Liver (tissue), 9 donors: ENCODE data around the gene NOD1. TPM values are rescaled to one million over a fixed set of nuclear protein-coding genes. Genes with fewer than 3 reads are reported as not detected.
"Not testable (repeated sequence)": the region's sequence is repeated elsewhere in the genome, so short reads cannot be mapped to it uniquely, and the experiment has no call there.

Experiments used
- DNase-seq: peaks from one replicate; pipeline ENCODE4 v3.0.0-alpha.2; 2017; ENCODE audit warnings: low spot score
- H3K27ac ChIP-seq, 2 donors: one replicate each; pipeline ENCODE4 v1.7.0; 2013; ENCODE audit warnings: inconsistent platforms in 2 of 2, low read length in 2 of 2, control low read depth in 1 of 2, low read depth in 1 of 2, mild to moderate bottlenecking in 1 of 2
- H3K27me3 ChIP-seq, 4 donors: one replicate each; pipeline versions ENCODE4 v1.6.1 to v1.7.0; 2013; ENCODE audit warnings: low read length in 3 of 4, inconsistent platforms in 1 of 4, mild to moderate bottlenecking in 1 of 4, moderate library complexity in 1 of 4; ENCODE audit not compliant: control insufficient read depth in 4 of 4, insufficient read depth in 4 of 4
- H3K36me3 ChIP-seq, 4 donors: one replicate each; pipeline versions ENCODE4 v1.6.1 to v1.7.0; 2013; ENCODE audit warnings: low read length in 3 of 4, mild to moderate bottlenecking in 3 of 4, low read depth in 1 of 4, moderate library complexity in 1 of 4; ENCODE audit not compliant: control insufficient read depth in 4 of 4, insufficient read depth in 3 of 4
- H3K4me1 ChIP-seq, 4 donors: one replicate each; pipeline versions ENCODE4 v1.6.1 to v1.7.0; 2013; ENCODE audit warnings: low read length in 3 of 4, mild to moderate bottlenecking in 3 of 4, moderate library complexity in 1 of 4; ENCODE audit not compliant: control insufficient read depth in 4 of 4, insufficient read depth in 4 of 4
- H3K4me3 ChIP-seq, 3 donors: one replicate each; pipeline versions ENCODE4 v1.6.1 to v1.7.0; 2013; ENCODE audit warnings: low read length in 3 of 3, control low read depth in 1 of 3, low read depth in 1 of 3, mild to moderate bottlenecking in 1 of 3
- H3K9ac ChIP-seq, 2 donors: one replicate each; pipeline ENCODE4 v1.7.0; 2013; ENCODE audit warnings: low read length in 2 of 2, mild to moderate bottlenecking in 2 of 2, moderate library complexity in 2 of 2, control low read depth in 1 of 2, low read depth in 1 of 2
- H3K9me3 ChIP-seq, 4 donors: one replicate each; pipeline versions ENCODE4 v1.6.1 to v1.7.0; 2013; ENCODE audit warnings: low read length in 3 of 4; ENCODE audit not compliant: control insufficient read depth in 4 of 4
- EGR1 ChIP-seq, 2 donors: IDR thresholded peaks; 2 replicates each; pipeline ENCODE4 v1.6.1; 2016 to 2018; ENCODE audit warnings: antibody characterized with exemption in 2 of 2, low read depth in 2 of 2
- FOXA1 ChIP-seq: IDR thresholded peaks from 2 replicates; pipeline ENCODE4 v1.6.1; 2016; ENCODE audit warnings: antibody characterized with exemption
- FOXA2 ChIP-seq: IDR thresholded peaks from 2 replicates; pipeline ENCODE4 v1.6.1; 2016; ENCODE audit warnings: antibody characterized with exemption
- GABPA ChIP-seq, 2 donors: IDR thresholded peaks in 1 of 2; conservative IDR thresholded peaks in 1 of 2; 2 replicates each; pipeline ENCODE4 v1.6.1; 2016; ENCODE audit warnings: antibody characterized with exemption in 2 of 2, mild to moderate bottlenecking in 1 of 2, moderate library complexity in 1 of 2
- HNF4A ChIP-seq, 2 donors: conservative IDR thresholded peaks; 2 replicates each; pipeline ENCODE4 v1.6.1; 2016; ENCODE audit warnings: antibody characterized with exemption in 2 of 2, mild to moderate bottlenecking in 2 of 2
- HNF4G ChIP-seq: IDR thresholded peaks from 2 replicates; pipeline ENCODE4 v1.6.1; 2016; ENCODE audit warnings: antibody characterized with exemption
- JUND ChIP-seq, 2 donors: IDR thresholded peaks; 2 replicates each; pipeline ENCODE4 v1.6.1; 2016; ENCODE audit warnings: antibody characterized with exemption in 2 of 2
- MAX ChIP-seq: IDR thresholded peaks from 2 replicates; pipeline ENCODE4 v1.6.1; 2016; ENCODE audit warnings: antibody characterized with exemption
- NR2F2 ChIP-seq: IDR thresholded peaks from 2 replicates; pipeline ENCODE4 v1.6.1; 2016; ENCODE audit warnings: antibody characterized with exemption
- RXRA ChIP-seq, 2 donors: IDR thresholded peaks; 2 replicates each; pipeline ENCODE4 v1.6.1; 2017 to 2018; ENCODE audit warnings: antibody characterized with exemption in 2 of 2, mild to moderate bottlenecking in 1 of 2
- SP1 ChIP-seq: IDR thresholded peaks from 2 replicates; pipeline ENCODE4 v1.6.1; 2018; ENCODE audit warnings: antibody characterized with exemption, mild to moderate bottlenecking
- TAF1 ChIP-seq: conservative IDR thresholded peaks from 2 replicates; pipeline ENCODE4 v1.6.1; 2016; ENCODE audit warnings: antibody characterized with exemption, mild to moderate bottlenecking
- YY1 ChIP-seq: IDR thresholded peaks from 2 replicates; pipeline ENCODE4 v1.6.1; 2016; ENCODE audit warnings: antibody characterized with exemption, mild to moderate bottlenecking
- WGBS: extraction: QIAGEN DNeasy Blood & Tissue Kit; methylation state at CpG from one replicate; pipeline ENCODE4 v1.1.7; 2013; 5-methylcytosine and 5-hydroxymethylcytosine counted together
- polyA plus RNA-seq, 2 donors: library from polyadenylated mRNA; stranded (reverse) in 1 of 2; unstranded in 1 of 2; fragments of 200-250 nt in 1 of 2; fragments of >200 nt in 1 of 2; fragmentation: Nextera tagmentation in 1 of 2; extraction: Ambion mirVana in 1 of 2; gene quantifications; one replicate each; pipeline versions ENCODE4 v1.2.1 to v1.2.3, GENCODE V29; 2013 to 2015
- total RNA-seq, 2 donors: library from RNA; depleted of rRNA; stranded (reverse); fragments of >200 nt; gene quantifications; one replicate each; pipeline ENCODE4 v1.2.3, GENCODE V29; 2014
- TF ChIP-seq, protein P1 (sequence below): IDR thresholded peaks from 2 replicates; pipeline ENCODE4 v1.6.1; 2016; ENCODE audit warnings: antibody characterized with exemption
- TF ChIP-seq, protein P2 (sequence below): IDR thresholded peaks from 2 replicates; pipeline ENCODE4 v1.6.1; 2016; ENCODE audit warnings: antibody characterized with exemption
- TF ChIP-seq, protein P3 (sequence below): IDR thresholded peaks from 2 replicates; pipeline ENCODE4 v1.6.1; 2016; ENCODE audit warnings: antibody characterized with exemption, mild to moderate bottlenecking
- TF ChIP-seq, protein P4 (sequence below): fragments of 150-350 bp; IDR thresholded peaks from 2 replicates; pipeline ENCODE4 v1.5.1; 2017; ENCODE audit warnings: improper control_type of control experiment, low read depth, low read length; ENCODE audit not compliant: missing input control
- donor health status: healthy.
- donor health status: healthy.
- donor health status: healthy.
- donor health status: healthy.
- donor health status: healthy.

Gene NOD1
- total and polyA plus RNA-seq, 4 donors, result 1.7 to 3.5 (median 2.0) TPM

- no peak for DNase-seq
- H3K27me3 ChIP-seq, result no peaks in the 10 kb centered on the region
- H3K4me3 ChIP-seq, result no peak overlapping the region
- H3K36me3 ChIP-seq, result no peaks in the 10 kb centered on the region
- WGBS, result 94% methylated on average over 1 of the region's 1 CpG
- no peak overlapping the region for H3K9ac ChIP-seq
- TF ChIP-seq, protein P1, sequence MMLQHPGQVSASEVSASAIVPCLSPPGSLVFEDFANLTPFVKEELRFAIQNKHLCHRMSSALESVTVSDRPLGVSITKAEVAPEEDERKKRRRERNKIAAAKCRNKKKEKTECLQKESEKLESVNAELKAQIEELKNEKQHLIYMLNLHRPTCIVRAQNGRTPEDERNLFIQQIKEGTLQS, result no peak
- TF ChIP-seq HNF4A (conservative IDR thresholded peaks at IDR 0.05), result no peak
- no peak for TF ChIP-seq JUND (IDR thresholded peaks at IDR 0.05)
- no peak for TF ChIP-seq HNF4G
- TF ChIP-seq MAX, result no peak
- no peak for TF ChIP-seq FOXA1
- TF ChIP-seq EGR1 (IDR thresholded peaks at IDR 0.05; ENCODE audit: low read depth in 2 of 2), result no peak
- TF ChIP-seq, protein P2, sequence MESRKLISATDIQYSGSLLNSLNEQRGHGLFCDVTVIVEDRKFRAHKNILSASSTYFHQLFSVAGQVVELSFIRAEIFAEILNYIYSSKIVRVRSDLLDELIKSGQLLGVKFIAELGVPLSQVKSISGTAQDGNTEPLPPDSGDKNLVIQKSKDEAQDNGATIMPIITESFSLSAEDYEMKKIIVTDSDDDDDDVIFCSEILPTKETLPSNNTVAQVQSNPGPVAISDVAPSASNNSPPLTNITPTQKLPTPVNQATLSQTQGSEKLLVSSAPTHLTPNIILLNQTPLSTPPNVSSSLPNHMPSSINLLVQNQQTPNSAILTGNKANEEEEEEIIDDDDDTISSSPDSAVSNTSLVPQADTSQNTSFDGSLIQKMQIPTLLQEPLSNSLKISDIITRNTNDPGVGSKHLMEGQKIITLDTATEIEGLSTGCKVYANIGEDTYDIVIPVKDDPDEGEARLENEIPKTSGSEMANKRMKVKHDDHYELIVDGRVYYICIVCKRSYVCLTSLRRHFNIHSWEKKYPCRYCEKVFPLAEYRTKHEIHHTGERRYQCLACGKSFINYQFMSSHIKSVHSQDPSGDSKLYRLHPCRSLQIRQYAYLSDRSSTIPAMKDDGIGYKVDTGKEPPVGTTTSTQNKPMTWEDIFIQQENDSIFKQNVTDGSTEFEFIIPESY, result no peak
- no peak for TF ChIP-seq TAF1
- TF ChIP-seq YY1, result no peak
- no peak for TF ChIP-seq GABPA (IDR thresholded peaks at IDR 0.05 in 1 of 2, conservative IDR thresholded peaks at IDR 0.05 in 1 of 2)
- TF ChIP-seq, protein P3, sequence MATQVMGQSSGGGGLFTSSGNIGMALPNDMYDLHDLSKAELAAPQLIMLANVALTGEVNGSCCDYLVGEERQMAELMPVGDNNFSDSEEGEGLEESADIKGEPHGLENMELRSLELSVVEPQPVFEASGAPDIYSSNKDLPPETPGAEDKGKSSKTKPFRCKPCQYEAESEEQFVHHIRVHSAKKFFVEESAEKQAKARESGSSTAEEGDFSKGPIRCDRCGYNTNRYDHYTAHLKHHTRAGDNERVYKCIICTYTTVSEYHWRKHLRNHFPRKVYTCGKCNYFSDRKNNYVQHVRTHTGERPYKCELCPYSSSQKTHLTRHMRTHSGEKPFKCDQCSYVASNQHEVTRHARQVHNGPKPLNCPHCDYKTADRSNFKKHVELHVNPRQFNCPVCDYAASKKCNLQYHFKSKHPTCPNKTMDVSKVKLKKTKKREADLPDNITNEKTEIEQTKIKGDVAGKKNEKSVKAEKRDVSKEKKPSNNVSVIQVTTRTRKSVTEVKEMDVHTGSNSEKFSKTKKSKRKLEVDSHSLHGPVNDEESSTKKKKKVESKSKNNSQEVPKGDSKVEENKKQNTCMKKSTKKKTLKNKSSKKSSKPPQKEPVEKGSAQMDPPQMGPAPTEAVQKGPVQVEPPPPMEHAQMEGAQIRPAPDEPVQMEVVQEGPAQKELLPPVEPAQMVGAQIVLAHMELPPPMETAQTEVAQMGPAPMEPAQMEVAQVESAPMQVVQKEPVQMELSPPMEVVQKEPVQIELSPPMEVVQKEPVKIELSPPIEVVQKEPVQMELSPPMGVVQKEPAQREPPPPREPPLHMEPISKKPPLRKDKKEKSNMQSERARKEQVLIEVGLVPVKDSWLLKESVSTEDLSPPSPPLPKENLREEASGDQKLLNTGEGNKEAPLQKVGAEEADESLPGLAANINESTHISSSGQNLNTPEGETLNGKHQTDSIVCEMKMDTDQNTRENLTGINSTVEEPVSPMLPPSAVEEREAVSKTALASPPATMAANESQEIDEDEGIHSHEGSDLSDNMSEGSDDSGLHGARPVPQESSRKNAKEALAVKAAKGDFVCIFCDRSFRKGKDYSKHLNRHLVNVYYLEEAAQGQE, result no peak
- no peak for TF ChIP-seq SP1
- no peak for TF ChIP-seq FOXA2
- no peak for TF ChIP-seq RXRA (IDR thresholded peaks at IDR 0.05)
- no peak for TF ChIP-seq NR2F2
- TF ChIP-seq, protein P4, sequence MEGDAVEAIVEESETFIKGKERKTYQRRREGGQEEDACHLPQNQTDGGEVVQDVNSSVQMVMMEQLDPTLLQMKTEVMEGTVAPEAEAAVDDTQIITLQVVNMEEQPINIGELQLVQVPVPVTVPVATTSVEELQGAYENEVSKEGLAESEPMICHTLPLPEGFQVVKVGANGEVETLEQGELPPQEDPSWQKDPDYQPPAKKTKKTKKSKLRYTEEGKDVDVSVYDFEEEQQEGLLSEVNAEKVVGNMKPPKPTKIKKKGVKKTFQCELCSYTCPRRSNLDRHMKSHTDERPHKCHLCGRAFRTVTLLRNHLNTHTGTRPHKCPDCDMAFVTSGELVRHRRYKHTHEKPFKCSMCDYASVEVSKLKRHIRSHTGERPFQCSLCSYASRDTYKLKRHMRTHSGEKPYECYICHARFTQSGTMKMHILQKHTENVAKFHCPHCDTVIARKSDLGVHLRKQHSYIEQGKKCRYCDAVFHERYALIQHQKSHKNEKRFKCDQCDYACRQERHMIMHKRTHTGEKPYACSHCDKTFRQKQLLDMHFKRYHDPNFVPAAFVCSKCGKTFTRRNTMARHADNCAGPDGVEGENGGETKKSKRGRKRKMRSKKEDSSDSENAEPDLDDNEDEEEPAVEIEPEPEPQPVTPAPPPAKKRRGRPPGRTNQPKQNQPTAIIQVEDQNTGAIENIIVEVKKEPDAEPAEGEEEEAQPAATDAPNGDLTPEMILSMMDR, result no peak
- H3K4me1 ChIP-seq, result no peaks in the 10 kb centered on the region
- no peaks in the 10 kb centered on the region for H3K9me3 ChIP-seq
- no peak overlapping the region for H3K27ac ChIP-seq
These were observed 7.1 kb upstream of the NOD1 start for GRCh38 chr7:30485667-30486066.

DNA sequence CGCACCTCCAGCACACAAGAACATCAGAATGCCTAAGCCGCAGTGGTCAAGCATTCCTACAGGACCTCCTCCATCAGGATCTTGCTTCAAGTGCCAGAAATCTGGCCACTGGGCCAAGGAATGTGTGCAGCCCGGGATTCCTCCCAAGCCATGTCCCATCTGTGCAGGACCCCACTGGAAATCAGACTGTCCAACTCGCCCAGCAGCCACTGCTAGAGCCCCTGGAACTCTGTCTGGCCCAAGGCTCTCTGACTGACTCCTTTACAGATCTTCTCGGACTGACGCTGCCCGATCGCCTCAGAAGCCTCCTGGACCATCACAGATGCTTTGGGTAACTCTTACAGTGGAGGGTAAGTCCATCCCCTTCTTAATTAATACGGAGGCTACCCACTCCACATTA is 2.8 kb upstream of the NOD1 start:
- not testable (repeated sequence) for H3K9ac ChIP-seq, H3K4me3 ChIP-seq, H3K9me3 ChIP-seq, H3K27me3 ChIP-seq, DNase-seq, H3K36me3 ChIP-seq, H3K27ac ChIP-seq
- 95% methylated on average over 9 of the region's 9 CpGs for WGBS
- H3K4me1 ChIP-seq, result peaks cover 0 to 14% (median 11%) of the 10 kb centered on the region in 4 donors
